Right renal cortex interstitium (tissue), 3 donors: ENCODE results near the gene IL9. TPM values are rescaled to one million over a fixed set of nuclear protein-coding genes. Genes with fewer than 3 reads are reported as not detected.
"Not testable (repeated sequence)": the region's sequence is repeated elsewhere in the genome, so short reads cannot be mapped to it uniquely, and the experiment has no call there.

Source experiments
- DNase-seq, 3 donors: peaks; one replicate each; pipeline ENCODE4 v3.0.0-alpha.2; 2013; ENCODE audit warnings: low read depth in 3 of 3, low spot score in 2 of 3
- polyA plus RNA-seq, 3 donors: library from polyadenylated mRNA; unstranded; fragments of 120-200 nt; gene quantifications; one replicate each; pipeline ENCODE4 v1.2.1, GENCODE V29; 2013; ENCODE audit not compliant: insufficient read length in 3 of 3

The IL9 gene
- polyA plus RNA-seq, 3 donors = not detected

DNA sequence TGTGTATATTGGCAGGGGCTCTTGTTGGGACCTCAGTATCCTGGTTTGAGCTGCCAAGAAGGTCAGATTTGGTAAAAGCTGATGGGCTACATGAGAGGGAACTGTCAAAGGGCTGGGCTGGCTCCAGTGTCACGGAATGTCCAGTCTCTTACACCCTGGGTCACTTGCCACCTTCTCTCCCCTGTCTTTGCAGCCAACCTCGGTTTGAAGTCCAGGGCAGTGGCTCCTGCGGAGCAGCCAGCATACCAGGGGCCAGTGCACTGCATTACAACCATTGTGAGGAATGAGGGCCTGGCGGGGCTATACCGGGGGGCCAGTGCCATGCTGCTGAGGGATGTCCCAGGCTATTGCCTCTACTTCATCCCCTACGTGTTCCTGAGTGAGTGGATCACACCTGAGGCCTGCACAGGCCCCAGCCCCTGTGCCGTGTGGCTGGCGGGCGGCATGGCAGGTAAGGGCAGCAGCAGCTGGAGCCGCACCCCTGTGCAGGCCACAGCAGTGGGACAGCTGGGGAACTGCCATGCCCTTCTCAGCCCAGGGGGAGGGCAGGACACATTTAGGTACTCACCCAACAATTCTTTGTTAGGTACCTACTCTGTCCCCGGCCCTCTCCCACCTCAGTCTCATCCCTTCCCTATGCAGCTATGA, 24.2 kb downstream of the IL9 start:
- DNase-seq = no peak

DNA sequence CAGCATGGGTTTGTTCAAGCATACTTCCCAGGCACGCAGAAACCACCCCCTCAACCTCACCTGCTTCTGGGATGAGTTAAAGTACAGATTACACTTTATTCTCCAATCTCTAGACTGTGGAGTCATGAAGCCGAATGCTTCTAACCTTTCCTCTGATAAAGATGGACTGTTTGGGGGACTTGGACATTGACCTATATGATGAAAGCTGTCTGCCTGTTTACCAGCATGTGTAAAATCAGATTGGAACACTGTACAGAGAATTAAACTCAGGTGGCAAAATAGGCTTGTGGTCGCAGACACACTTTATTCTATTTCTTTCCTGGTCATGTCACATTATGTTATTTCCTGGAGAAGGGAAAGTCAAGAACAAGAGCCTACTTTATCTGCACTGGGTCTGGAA, 25.7 kb downstream of the IL9 start:
- DNase-seq = no peak

DNA sequence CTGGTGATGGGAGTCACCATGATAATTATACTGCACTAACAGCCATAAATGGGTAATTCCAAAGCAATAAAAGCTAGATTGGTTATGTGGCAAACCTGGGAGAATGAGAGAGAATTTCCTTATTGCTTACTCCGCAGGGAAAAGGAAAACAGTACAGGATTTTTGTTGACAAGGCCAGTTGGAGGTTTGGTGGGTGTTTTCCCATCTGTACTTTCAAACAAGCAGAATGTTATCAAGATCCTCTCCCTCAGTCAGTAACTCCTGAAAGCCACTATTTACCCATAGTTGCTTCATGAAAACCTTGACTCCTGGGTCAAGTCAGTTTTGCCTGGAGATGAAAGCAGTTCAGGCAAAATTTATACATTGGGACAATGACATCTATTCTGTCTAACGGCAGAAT, 26.4 kb downstream of the IL9 start:
- no peak for DNase-seq

DNA sequence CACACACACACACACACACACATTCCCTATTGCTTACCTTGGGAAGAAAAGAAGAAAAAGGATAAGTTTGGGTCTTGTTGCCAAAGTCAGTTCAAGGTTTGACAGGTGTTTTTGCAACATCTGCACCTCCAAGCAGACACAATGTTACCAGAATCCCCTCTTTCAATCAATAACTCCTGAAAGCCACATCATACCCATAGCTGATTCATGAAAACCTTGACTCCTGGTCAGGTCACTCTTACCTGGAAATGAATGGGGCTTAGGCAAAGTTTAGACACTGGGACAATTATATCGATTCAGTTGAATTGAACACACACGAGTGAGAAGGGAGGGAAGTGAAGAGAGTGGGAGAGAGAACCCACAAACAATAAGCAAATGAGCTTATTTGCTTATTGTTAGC, 27.0 kb downstream of the IL9 start:
- DNase-seq = no peak

DNA sequence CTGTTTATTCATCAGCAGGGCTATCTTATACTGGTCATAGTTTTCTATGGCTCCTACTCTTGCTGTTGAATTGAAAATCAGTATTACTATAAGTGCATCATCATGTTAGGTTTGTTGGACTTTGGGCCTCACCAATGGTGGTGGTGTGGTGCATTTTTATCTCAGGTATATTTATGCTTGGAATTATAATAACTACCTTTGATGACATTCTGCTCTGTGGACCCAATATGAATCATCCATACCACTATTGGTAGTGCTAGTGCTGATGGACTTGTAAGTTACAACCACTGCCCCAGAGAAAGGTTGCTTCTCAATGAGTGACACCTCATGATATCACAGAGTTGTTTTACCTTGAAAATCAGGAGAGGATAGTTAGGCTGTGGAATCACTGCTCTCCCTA, 28.0 kb downstream of the IL9 start:
- no peak for DNase-seq

DNA sequence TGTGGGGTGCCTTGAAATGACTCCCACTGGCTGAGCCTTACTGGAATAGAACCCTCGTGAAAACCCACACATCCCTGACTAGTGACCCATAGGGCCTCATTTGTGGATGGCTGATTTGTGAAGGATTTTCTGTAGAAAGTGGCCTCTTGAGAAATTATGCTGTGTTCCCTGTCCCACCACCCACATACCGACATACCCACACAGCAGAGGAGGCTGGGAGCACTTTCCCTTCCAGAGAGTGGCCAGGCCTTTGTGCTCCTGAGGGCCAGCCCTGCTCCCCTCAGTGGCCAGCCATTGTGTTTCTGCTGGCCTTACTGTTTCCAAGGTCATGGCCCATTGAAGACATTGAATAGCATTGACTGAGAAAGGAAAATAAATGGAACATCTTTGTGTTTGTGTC, 29.6 kb downstream of the IL9 start:
- DNase-seq = no peak

DNA sequence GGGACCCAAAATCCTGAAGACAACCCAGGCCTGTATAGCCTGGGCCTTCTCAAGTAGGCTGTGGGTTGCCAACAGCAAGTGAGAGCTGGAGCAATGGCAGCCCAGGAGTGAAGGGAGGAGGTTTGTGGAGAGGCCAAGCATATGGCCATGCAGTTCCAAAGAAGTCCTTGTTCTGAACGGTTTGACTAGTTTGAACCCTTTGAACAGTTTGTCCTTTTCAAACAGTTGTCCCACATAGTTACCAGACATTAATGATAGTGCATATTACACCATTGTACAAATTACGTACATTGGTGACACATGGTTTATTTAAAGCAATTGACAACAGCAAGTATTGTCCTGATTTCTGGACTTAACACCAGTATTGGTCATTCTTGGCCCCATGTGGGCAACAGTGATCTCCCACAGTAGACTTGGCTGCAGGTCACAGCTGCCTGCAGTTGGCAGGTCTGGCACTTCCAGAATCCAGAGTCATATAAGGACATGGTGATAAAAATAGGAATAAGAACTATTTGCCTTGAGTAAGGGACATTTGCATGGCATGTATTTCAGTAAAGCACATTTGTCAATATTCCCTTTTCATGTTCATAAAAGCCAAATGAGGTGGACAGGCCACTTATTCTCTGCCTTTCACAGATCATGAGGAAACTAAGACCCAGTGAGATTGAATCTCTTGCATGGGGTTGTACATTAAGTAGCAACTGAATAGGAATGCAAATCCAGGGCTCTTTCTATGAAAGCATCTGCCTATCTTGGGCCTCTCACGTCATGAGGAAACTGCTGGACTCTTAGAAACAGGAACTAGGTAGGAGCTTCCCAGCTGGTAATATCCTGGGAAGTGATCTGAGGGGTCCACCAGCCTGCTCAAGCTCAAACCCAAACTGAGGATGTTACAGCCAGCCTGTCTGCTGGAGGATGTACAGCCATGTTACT, 30.9 kb downstream of the IL9 start:
- no peak for DNase-seq

DNA sequence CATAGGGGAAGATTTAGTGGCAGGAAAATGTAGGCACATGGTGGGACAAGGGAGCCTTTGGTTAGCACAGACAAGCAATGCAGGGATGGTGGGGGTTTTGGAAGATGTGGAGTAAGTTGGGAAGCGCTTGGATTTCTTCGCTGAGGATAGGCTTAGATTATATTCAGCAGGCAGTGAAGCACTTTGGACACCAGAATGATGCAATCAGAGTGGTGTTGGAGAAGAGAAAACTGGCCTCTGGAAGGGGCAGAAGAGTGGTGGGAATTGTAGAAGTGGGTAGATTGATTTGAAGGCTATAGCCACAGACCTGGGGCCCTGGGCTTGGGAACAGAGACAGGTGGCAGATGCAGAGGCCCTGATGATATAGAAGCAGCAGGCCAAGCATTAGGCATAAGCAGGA, 32.9 kb downstream of the IL9 start:
- DNase-seq = no peak

DNA sequence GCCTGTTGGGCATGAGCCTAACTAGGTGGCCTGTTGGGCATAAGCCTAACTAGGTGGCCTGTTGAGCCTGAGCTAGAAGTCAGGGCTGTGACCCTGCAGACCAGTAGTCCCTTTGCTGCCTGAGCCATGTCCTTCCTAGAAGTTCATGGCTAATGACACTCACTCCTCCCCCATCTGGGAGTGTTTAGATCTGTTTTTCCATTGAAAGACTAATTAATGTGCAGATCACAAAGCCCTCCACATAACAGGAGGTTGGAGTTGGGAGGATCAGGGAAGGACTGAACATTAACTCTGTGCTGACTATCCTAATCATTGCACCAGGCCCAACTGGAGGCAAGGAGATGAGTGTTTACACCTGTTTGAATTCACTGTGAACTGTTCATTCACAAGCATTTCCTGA, 33.6 kb downstream of the IL9 start:
- DNase-seq = no peak

DNA sequence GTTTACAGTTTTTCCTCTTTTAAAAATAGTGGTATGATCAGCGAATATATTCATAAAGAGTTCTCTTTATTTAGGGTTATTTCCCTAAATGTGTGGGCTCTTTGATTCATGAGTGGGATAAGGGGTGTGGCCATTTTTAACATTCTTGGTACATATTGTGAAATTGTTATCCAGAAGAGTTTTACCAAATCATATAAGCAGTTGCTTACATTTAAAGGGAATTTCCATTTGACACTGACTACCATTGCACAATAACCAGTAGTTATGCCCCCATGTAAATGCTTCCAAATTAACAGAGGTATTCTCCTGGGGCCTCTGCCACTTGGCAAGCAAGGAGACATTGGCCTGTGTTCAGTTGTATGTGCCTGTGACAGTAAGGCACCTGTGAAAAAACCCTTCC, 34.0 kb downstream of the IL9 start:
- no peak for DNase-seq

DNA sequence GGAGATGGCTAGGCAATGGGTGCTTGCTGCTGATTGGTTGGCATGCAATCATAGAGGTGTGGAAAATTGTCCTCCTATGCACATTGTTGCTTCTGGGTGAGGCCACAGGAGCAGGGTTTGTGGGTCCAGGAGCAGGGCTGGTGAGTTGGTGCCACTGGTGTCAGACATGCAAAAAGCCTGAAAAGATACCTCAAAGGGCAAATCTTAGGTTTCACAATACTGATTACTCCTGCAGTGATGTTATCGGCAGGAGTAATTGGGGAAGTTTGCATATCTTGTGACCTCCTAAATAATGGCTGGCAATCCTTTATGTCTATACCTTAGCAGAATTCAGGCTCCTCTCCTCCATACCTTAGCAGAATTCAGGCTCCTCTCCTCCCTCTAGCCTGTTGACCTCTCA, 36.0 kb downstream of the IL9 start:
- no peak for DNase-seq

DNA sequence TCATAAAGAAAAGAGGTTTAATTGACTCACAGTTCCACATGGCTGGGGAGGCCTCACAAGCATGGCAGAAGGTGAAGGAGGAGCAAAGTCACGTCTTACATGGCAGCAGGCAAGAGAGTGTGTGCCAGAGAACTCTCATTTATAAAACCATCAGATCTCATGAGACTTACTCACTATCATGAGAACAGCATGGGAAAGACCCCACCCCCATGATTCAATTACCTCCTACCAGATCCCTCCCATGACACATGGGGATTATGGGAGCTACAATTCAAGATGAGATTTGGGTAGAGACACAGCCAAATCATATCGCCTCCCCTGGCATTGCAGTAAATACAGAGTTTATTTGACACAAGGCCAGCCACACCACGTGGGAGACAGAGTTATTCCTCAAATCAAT, 36.5 kb downstream of the IL9 start:
- not testable (repeated sequence) for DNase-seq

DNA sequence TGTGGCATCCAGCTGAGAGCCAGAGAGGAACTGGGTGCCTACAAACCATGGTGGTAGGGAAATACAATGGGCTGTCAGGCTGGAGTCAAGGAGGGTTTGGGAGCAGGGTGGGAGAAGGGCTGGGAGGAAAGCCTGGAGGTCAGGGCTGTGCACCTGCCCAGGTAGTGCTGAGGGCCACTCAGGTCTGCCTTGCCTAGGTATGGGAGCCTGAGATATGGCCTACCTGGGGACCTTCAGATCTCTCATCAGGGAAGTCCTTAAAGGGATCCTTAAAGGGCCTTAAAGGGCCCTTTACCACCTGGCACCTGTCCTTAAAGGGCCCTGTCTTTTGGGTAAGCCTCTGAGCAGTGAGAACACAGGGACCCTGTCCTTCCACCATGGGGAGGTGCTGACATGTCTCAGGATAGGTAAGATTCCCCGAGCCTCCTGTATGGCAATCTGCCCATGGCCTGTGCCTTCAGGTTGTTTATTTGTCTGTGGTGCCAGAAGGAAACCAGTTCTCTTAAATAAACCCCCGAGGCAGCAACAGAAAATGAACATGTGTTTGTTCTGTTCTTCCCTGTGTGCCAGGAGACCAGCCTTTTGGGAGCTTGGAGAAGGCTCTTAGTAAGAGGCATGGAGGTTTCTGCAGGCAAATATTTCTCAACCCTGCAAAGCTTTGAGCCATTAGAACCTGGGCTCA, 37.9 kb downstream of the IL9 start:
- DNase-seq = no peak

DNA sequence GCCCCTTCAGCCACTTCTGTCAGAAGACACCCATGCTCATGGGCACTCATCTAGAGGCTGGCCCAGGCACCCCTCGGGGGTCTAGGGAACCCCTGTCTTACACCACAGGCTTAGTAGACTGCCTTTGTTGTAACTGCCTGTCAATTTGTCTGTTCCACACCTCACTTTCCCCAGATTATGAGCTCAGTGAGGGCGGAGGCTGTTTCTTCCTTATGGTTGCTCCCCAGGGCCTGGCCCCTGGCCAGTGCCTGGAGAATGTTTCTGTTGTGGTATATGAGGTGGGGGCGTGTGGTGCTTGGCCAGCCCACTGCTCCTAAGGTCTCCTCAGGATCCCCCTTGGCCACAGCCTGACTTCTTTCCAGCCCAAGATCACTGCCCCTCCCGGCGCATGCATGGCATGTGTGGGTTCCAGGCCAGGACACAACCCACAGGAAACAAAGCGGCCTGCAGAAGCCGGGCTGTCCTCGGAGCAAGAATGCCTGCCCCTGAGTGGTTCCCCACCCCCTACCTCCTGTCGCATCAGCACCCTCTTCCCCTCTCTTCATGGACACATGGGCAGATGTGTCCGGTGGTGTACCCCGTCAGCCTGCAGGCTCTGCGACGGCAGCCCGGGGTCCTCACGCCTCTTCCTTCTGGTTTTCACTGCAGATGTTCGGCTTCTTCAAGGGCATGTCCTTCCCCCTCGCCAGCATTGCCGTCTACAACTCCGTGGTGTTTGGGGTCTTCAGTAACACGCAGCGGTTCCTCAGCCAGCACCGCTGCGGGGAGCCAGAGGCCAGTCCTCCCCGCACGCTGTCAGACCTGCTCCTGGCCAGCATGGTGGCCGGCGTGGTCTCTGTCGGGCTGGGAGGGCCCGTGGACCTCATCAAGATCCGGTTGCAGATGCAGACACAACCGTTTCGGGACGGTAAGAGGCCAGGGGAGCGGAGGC, 43.5 kb downstream of the IL9 start:
- no peak for DNase-seq

DNA sequence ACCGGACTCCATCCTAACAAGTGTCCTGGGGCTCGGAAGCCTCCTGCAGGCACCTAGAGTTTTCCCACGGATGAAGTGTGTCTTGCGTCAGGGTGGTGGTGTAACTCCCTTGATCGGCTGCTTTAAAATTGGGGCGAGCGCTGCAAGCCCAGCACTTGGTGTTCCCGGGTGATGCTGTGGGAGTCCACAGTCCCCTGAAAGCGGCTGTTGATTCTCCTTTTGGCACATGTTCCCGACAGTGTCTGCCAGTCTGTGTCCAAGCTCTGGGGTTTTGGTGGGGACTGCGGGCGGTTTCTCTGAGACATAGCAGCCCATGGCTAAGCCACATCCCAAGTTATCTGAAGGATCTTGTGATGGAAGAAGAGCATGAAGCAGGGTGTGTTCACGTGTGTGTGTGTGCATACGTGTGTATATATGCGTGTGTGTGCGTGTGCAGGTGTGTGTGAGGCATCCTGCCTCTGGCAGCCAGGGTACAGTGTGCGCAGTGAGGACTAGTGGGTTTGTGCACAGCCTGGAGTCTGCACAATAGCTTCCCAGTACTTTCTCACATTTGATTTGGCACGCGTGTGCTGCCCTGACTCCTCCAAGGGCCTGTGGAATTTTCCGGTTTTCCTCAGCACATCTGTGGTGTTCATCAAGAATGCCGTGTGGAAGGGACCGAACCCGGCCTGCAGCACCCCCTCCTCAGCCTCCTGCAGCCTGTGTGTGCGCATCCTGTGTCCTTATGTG, 44.3 kb downstream of the IL9 start:
- DNase-seq = no peak

DNA sequence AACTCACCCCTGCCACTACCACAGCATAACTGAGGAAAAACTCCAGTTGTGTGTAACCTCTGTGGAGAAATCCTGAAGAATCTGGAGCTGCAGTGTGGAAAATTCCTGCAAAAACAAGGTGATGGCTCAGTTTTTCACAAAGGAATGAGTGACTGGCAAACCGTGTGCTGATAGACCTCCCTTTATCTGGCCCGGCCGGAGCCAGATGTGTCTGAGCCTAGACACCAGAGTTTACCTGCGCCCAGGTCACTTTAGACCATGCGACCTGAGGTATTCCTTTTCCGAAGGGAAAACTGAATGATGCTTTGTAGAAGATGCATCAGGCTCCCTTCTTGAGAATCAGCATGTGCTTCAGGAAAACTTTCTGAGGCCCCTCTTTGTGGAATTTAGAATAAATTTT, 45.0 kb downstream of the IL9 start:
- DNase-seq = no peak

DNA sequence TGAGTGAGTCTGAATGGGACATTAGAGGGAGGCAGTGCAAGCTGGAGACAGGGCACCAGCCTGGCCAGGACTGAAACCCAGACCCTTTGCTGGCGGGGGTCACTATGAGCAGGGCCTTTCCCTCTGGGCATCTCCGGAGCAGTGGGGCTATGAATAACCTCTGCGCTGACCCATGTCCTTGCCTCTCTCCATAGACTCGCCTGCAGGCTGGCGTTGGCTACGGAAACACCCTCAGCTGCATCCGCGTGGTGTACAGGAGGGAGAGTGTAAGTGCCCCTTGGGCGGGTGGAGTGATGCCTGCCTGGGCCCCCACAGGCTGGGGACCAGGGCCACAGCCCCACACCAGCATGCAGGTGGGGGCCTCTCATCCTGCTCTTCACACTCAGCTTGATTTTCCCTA, 45.4 kb downstream of the IL9 start:
- DNase-seq = no peak

DNA sequence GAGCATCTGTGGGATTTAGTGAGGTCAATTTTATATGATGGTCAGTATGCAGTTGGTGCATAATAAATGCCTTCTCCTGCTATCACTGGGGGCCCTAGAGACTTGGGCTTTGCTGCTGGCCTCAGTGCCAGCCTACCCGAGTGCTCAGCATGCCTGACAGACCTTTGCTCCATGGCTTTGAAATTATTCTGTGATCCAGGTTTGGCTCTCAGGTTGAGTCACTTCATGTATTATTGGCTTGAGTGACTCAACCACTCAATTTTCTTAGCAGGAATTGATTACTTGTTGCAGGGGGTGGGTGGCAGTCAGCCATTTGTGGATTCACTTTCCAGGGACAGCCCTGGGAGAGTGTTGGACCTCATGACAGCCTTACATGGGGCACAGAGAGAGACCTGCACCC, 47.7 kb downstream of the IL9 start:
- no peak for DNase-seq

DNA sequence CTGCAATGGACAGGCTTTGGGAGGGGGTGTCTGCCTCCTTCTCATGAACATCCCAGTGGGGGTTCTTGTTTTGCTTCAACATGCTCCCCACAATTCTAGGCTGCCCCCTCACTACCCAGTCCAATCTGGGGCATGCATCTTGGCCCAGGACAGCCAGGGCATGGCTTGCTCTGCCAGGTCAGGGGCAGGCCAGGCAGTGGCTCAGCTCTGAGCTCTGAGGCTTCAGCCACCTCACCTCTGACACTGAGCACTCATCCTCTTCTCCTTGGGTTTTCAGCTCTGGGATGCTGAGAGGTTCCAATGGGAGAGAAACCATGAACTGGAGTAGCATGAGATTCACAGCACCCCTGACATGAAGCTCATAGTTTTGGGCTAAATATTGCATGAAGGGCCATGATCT, 49.3 kb downstream of the IL9 start:
- no peak for DNase-seq
